Pericardium fibroblast (primary cell): ENCODE measurements around the gene TPPP3. TPM values are rescaled to one million over a fixed set of nuclear protein-coding genes. Genes with fewer than 3 reads are reported as not detected.

Source experiments
- total RNA-seq: library from RNA; depleted of rRNA; stranded (reverse); fragments of >200 nt; gene quantifications from 2 replicates; pipeline ENCODE4 v1.2.3, GENCODE V29; 2015

Gene TPPP3
- total RNA-seq = not detected in 2 replicates

GRCh38 chr16:67393111-67393787 is at the start of gene TPPP3:
TSS of gene TPPP3 (minus strand) at chr16:67393498. CDS start at chr16:67391111, 2,387 bp downstream.

DNA sequence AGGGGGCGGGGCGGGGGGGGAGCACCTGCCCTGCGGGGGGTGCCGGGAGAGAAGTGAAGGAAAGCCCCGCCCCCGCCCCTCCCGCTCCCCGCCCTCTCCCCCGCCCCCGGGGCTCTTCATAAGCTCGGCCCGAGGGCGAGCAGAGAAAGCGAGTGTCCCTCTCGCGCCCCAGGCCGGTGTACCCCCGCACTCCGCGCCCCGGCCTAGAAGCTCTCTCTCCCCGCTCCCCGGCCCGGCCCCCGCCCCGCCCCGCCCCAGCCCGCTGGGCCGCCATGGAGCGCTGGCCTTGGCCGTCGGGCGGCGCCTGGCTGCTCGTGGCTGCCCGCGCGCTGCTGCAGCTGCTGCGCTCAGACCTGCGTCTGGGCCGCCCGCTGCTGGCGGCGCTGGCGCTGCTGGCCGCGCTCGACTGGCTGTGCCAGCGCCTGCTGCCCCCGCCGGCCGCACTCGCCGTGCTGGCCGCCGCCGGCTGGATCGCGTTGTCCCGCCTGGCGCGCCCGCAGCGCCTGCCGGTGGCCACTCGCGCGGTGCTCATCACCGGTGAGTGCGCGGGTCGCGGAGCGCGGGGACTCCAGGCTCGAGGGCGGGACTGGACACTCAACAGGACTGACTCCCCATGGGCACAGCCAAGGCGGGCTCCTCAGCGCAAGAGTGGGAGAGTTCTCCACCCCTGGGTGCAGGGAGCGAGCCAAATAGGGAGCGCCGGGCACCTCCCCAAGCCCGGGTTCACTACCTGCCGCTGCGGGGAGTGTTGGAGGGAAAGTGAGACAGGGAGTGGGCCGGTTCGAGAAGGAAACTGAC is 37.9 kb upstream of the TPPP3 start, which contains the start of gene HSD11B2:
HSD11B2 (plus strand) TSS at position 145 of the 798 bp plus-strand sequence; CDS start at position 273, 128 bp downstream.

DNA sequence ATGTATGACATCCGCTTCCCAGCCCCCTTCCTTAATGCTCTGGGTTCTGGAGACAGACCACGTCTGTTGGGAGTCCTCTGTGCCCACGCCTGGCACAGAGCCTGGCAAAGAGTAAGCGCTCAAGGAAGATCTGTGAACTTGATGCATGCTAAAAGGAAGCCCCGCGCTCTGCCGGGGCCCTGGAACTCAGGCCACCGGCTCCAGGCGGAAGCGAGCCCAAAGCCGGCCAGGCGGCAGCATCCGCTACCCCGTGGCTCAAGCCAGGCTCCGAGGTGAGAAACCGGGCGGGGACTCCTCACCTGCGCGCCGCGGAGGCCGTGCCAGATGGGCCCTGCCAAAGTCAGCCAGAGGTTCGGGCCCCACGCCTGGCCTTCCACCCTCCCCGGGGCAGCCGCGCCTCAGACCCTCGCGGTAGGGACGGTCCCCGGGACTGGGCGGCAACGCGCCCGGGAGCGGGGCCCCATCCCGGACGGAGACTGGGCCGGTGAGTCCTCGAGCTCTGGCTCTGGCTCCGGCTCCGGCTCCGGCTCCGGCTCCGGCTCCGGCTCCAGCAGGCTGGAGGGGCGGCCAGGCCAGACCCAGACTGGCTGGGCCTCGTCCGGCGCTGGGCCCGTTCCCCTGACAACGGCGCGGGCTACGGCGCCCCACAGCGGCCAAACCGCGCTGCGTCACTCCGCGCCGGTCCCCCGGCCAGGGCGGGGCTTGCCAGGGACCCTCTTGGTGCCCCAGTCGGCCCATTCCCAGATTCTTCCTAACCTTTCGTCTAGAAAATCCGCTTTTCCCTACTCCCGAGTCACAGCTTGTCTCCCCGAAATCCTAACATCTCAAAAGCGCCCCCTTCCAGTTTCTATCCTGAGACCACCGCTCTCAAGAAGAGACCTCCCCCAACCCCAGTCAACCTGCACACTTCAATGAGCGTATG is 22.8 kb upstream of the TPPP3 start, which contains the start of gene ZDHHC1:
ZDHHC1 (minus strand) TSS at position 606 of the 922 bp plus-strand sequence. CDS start 8,702 bp downstream, outside the sequence.

Other genes with a start within 250 kb of the TPPP3 start
- 56.6 and 62.5 TPM in 2 replicates for gene B3GNT9, start 242.5 kb downstream of the TPPP3 start, total RNA-seq
- 20.4 and 32.7 TPM in 2 replicates for gene TRADD, start 233.6 kb downstream of the TPPP3 start, total RNA-seq
- 20.0 and 37.8 TPM in 2 replicates for gene FBXL8, start 233.5 kb downstream of the TPPP3 start, total RNA-seq
- gene HSF4, start 228.8 kb downstream of the TPPP3 start, total RNA-seq = 9.8 and 16.9 TPM in 2 replicates
- 18.1 and 26.1 TPM in 2 replicates for gene NOL3, start 223.0 kb downstream of the TPPP3 start, total RNA-seq
- 9.5 and 18.7 TPM in 2 replicates for gene MATCAP1, start 209.5 kb downstream of the TPPP3 start, total RNA-seq
- 0.12 and 1.9 TPM in 2 replicates for gene EXOC3L1, start 203.4 kb downstream of the TPPP3 start, total RNA-seq
- gene E2F4, start 201.3 kb downstream of the TPPP3 start, total RNA-seq = 62.1 and 72.0 TPM in 2 replicates
- 0.34 and 0.58 TPM in 2 replicates for gene ELMO3, start 194.4 kb downstream of the TPPP3 start, total RNA-seq
- 33.2 and 34.3 TPM in 2 replicates for gene TMEM208, start 166.4 kb downstream of the TPPP3 start, total RNA-seq
- gene FHOD1, start 146.0 kb downstream of the TPPP3 start, total RNA-seq = 26.6 and 26.9 TPM in 2 replicates
- gene SLC9A5, start 144.5 kb downstream of the TPPP3 start, total RNA-seq = 0.58 and 0.60 TPM in 2 replicates
- 6.6 and 8.6 TPM in 2 replicates for gene PLEKHG4, start 114.0 kb downstream of the TPPP3 start, total RNA-seq
- gene KCTD19, start 66.8 kb downstream of the TPPP3 start, total RNA-seq = 0.12 TPM in 1 of 2 replicates, not detected in the other
- gene LRRC36, start 66.7 kb downstream of the TPPP3 start, total RNA-seq = not detected in 2 replicates
- gene ZDHHC1, start 23.0 kb upstream of the TPPP3 start, total RNA-seq = 10.6 and 12.8 TPM in 2 replicates
- 0.34 TPM in 1 of 2 replicates, not detected in the other for gene HSD11B2, start 37.6 kb upstream of the TPPP3 start, total RNA-seq
- gene ATP6V0D1, start 87.7 kb upstream of the TPPP3 start, total RNA-seq = 70.6 and 134 TPM in 2 replicates
- gene AGRP, start 90.0 kb upstream of the TPPP3 start, total RNA-seq = not detected in 2 replicates
- gene RIPOR1, start 135.3 kb upstream of the TPPP3 start, total RNA-seq = 27.3 and 42.6 TPM in 2 replicates
- gene CTCF, start 169.0 kb upstream of the TPPP3 start, total RNA-seq = 13.1 and 17.8 TPM in 2 replicates